GM12878 (cell line): ENCODE data around the gene PRR16. TPM values are rescaled to one million over a fixed set of nuclear protein-coding genes. Genes with fewer than 3 reads are reported as not detected.

ENCODE experiments used
- ATAC-seq: fragments of 200-7000 bp; cut with Tn5 transposase; 3 replicates; pipeline ENCODE4 v1.9.1; 2020; ENCODE audit warnings: mild to moderate bottlenecking, moderate library complexity
- BruUV-seq: library from RNA; stranded (reverse); fragments of 400-500 nt; replicated peaks from 2 replicates; lab custom pipeline; 2021; lab: Mats Ljungman, UMichigan
- CTCF ChIA-PET: fragments of 300-600 bp; sonication (Branson Sonifier 250); formaldehyde crosslinking; extraction: SDS; loops from one replicate; lab custom pipeline; 2021; ENCODE audit warnings: inconsistent platforms; lab: Yijun Ruan, JAX
- POLR2A ChIA-PET: fragments of 350-600 bp; formaldehyde crosslinking; extraction: SDS; loops from one replicate; lab custom pipeline; 2021; ENCODE audit warnings: inconsistent platforms; lab: Charles Lee
- RAD21 ChIA-PET: fragments of 300-600 bp; sonication (Branson Sonifier 250); formaldehyde crosslinking; loops from one replicate; lab custom pipeline; 2023; ENCODE audit warnings: antibody characterized with exemption; ENCODE audit not compliant: unreplicated experiment; lab: Charles Lee
- SMC1A ChIA-PET: fragments of 300-600 bp; sonication (Branson Sonifier 250); formaldehyde crosslinking; loops from one replicate; lab custom pipeline; 2023; ENCODE audit not compliant: unreplicated experiment, uncharacterized antibody; lab: Charles Lee
- DNase-seq: peaks from one replicate; pipeline ENCODE4 v3.0.0-alpha.2; 2011; ENCODE audit warnings: low read depth, low spot score
- FAIRE-seq: peaks from 3 replicates; lab custom pipeline; 2011; peaks lifted over from hg19 to GRCh38; lab: Jason Lieb, UNC
- H2AFZ ChIP-seq: 2 replicates; pipeline ENCODE4 v1.6.0; 2011; ENCODE audit warnings: low read depth, low read length, control low read depth; ENCODE audit not compliant: control insufficient read depth
- H3K27ac ChIP-seq: 2 replicates; pipeline ENCODE4 v1.5.1; 2011; ENCODE audit warnings: control low read depth; ENCODE audit not compliant: control insufficient read depth, insufficient read depth
- H3K27me3 ChIP-seq, 2 experiments: replicated peaks in 1 of 2; 2 replicates each; pipeline versions ENCODE4 v1.6.0 to v1.6.1; 2011; ENCODE audit warnings: low read length in 1 of 2; ENCODE audit not compliant: control insufficient read depth in 2 of 2, insufficient read depth in 2 of 2
- H3K36me3 ChIP-seq, 2 experiments: 2 replicates each; pipeline ENCODE4 v1.5.1; 2011; ENCODE audit warnings: low read length in 1 of 2; ENCODE audit not compliant: control insufficient read depth in 2 of 2, insufficient read depth in 2 of 2
- H3K4me1 ChIP-seq: 2 replicates; pipeline ENCODE4 v1.6.1; 2011; ENCODE audit warnings: mild to moderate bottlenecking, low read length, moderate library complexity, mixed read lengths; ENCODE audit not compliant: control insufficient read depth, insufficient read depth
- H3K4me2 ChIP-seq: 2 replicates; pipeline ENCODE4 v1.6.0; 2011; ENCODE audit warnings: control low read depth; ENCODE audit not compliant: control insufficient read depth, insufficient read depth
- H3K4me3 ChIP-seq: fragments of 200-600 bp; sonication (generic); 2 replicates; pipeline ENCODE4 v1.5.1; 2016
- H3K79me2 ChIP-seq: 2 replicates; pipeline ENCODE4 v1.6.0; 2011; ENCODE audit warnings: low read length; ENCODE audit not compliant: control insufficient read depth, insufficient read depth
- H3K9ac ChIP-seq: 2 replicates; pipeline ENCODE4 v1.8.0; 2011; ENCODE audit warnings: low read length, control low read depth, mixed read lengths; ENCODE audit not compliant: control insufficient read depth, insufficient read depth
- H3K9me3 ChIP-seq: replicated peaks from 3 replicates; pipeline ENCODE4 v1.5.1; 2011; ENCODE audit warnings: mild to moderate bottlenecking, low read length; ENCODE audit not compliant: control insufficient read depth, insufficient read depth
- H4K20me1 ChIP-seq: 2 replicates; pipeline ENCODE4 v1.6.0; 2011; ENCODE audit not compliant: control insufficient read depth, insufficient read depth
- CHD1 ChIP-seq: IDR thresholded peaks from 2 replicates; pipeline ENCODE4 v1.6.1; 2012; ENCODE audit warnings: low read depth, low read length, improper control_type of control experiment
- NR2C2 ChIP-seq: IDR thresholded peaks from 2 replicates; pipeline ENCODE4 v1.6.1; 2011; ENCODE audit warnings: borderline replicate concordance, low read depth; ENCODE audit not compliant: control insufficient read depth, insufficient read length
- RB1 ChIP-seq: fragments of 450-650 bp; formaldehyde crosslinking; IDR thresholded peaks from 2 replicates; pipeline ENCODE4 v1.6.1; 2017; ENCODE audit warnings: mild to moderate bottlenecking, borderline replicate concordance
- SMAD1 ChIP-seq: fragments of 450-650 bp; IDR thresholded peaks from 2 replicates; pipeline ENCODE4 v1.6.1; 2018; ENCODE audit warnings: mild to moderate bottlenecking, low read depth; ENCODE audit not compliant: partially characterized antibody
- STAT3 ChIP-seq: IDR thresholded peaks from 2 replicates; pipeline ENCODE4 v1.6.1; 2011; ENCODE audit warnings: low read depth, low read length, improper control_type of control experiment
- ZNF207 ChIP-seq: fragments of 450-650 bp; IDR thresholded peaks from 2 replicates; pipeline ENCODE4 v1.6.1; 2014; ENCODE audit warnings: antibody characterized with exemption, mild to moderate bottlenecking, borderline replicate concordance
- ZNF622 ChIP-seq: fragments of 450-650 bp; IDR thresholded peaks from 2 replicates; pipeline ENCODE4 v1.6.1; 2017; ENCODE audit warnings: mild to moderate bottlenecking, inconsistent platforms
- WGBS: methylation state at CpG from one replicate; pipeline ENCODE4 v1.1.6; 2016; ENCODE audit warnings: low lambda C conversion rate; ENCODE audit not compliant: insufficient replicate concordance, insufficient coverage; ENCODE audit errors: missing lambda C conversion rate; 5-methylcytosine and 5-hydroxymethylcytosine counted together
- in situ Hi-C: fragments of 300-500 bp; cut with MboI; formaldehyde crosslinking; loops from 9 replicates; pipeline ENCODE4 v1.14.3; 2018; ENCODE audit warnings: mixed read lengths
- intact Hi-C: fragments of 100-400 bp; cut with micrococcal nuclease; formaldehyde crosslinking; loops from one replicate; pipeline ENCODE4 v1.14.2; 2022; ENCODE audit not compliant: unreplicated experiment
- polyA plus RNA-seq, 11 experiments: library from polyadenylated mRNA; depleted of rRNA in 4 of 11; unstranded in 6 of 11; stranded (reverse) in 5 of 11; fragments of >200 nt; fragmentation: Nextera tagmentation in 4 of 11; fragmentation: Illumina TruSeq in 1 of 11; extraction: Ambion mirVana in 4 of 11; extraction: Trizol in 1 of 11; gene quantifications; 1 replicate in 1 of 11; 2 replicates in 10 of 11; pipeline versions ENCODE4 v1.2.1 to v1.2.3, GENCODE V29; 2011 to 2016; ENCODE audit warnings: inconsistent platforms in 2 of 11, missing spikeins in 2 of 11, low read depth in 1 of 11
- total RNA-seq, 4 experiments: library from RNA; depleted of rRNA in 3 of 4; stranded (reverse); fragments of >200 nt in 3 of 4; fragmentation: Illumina TruSeq in 1 of 4; extraction: Trizol in 1 of 4; gene quantifications; 2 replicates each; pipeline versions ENCODE4 v1.2.1 to v1.2.3, GENCODE V29; 2013 to 2021
- TF ChIP-seq, protein P1 (sequence below), 3 experiments: IDR thresholded peaks in 2 of 3; conservative IDR thresholded peaks in 1 of 3; 2 replicates each; pipeline ENCODE4 v1.5.1; 2011; ENCODE audit warnings: low read depth in 3 of 3, low read length in 3 of 3, mild to moderate bottlenecking in 3 of 3, control low read depth in 2 of 3, moderate library complexity in 2 of 3, inconsistent platforms in 1 of 3, mixed read lengths in 1 of 3; ENCODE audit not compliant: control insufficient read depth in 2 of 3, insufficient read depth in 1 of 3; ENCODE audit errors: extremely low read depth in 1 of 3
- TF ChIP-seq, protein P2 (sequence below): IDR thresholded peaks from 2 replicates; pipeline ENCODE4 v1.6.1; 2012; ENCODE audit warnings: mild to moderate bottlenecking, low read depth, low read length
- TF ChIP-seq, protein P3 (sequence below): fragments of 150-350 bp; IDR thresholded peaks from 2 replicates; pipeline ENCODE4 v1.6.1; 2016; ENCODE audit warnings: low read depth, low read length
- TF ChIP-seq, protein P4 (sequence below): fragments of 150-350 bp; IDR thresholded peaks from 2 replicates; pipeline ENCODE4 v1.6.1; 2014; ENCODE audit warnings: mild to moderate bottlenecking, low read depth, low read length

The PRR16 gene
- total and polyA plus RNA-seq, 10 of the 15 experiments (the other 5 are each of a cell fraction or from before 2014, with no cell fraction given) = not detected

DNA sequence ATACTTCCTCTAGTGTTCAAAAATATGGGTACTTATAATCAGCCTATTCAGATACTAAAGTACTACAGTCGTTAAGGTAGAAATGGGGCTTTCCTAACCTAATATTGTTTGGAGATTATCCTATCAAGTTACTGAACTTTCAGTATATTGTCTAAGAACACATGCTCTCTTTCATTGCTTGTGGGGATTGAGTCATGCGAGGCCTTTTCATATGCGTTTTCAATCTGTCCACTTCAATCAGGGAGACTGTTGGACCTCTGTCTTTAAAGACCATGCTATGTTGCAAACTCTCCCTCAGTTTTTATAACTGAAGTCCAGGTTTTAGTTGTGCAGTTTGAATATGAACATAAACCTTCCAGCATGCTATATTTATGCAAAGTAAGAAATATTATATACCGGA lies 15.0 kb downstream of the PRR16 start (continued):
- TF ChIP-seq ZNF622 = no peak
- TF ChIP-seq STAT3 = no peak
- TF ChIP-seq, protein P1, sequence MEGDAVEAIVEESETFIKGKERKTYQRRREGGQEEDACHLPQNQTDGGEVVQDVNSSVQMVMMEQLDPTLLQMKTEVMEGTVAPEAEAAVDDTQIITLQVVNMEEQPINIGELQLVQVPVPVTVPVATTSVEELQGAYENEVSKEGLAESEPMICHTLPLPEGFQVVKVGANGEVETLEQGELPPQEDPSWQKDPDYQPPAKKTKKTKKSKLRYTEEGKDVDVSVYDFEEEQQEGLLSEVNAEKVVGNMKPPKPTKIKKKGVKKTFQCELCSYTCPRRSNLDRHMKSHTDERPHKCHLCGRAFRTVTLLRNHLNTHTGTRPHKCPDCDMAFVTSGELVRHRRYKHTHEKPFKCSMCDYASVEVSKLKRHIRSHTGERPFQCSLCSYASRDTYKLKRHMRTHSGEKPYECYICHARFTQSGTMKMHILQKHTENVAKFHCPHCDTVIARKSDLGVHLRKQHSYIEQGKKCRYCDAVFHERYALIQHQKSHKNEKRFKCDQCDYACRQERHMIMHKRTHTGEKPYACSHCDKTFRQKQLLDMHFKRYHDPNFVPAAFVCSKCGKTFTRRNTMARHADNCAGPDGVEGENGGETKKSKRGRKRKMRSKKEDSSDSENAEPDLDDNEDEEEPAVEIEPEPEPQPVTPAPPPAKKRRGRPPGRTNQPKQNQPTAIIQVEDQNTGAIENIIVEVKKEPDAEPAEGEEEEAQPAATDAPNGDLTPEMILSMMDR (IDR thresholded peaks at IDR 0.05 in 2 of 3, conservative IDR thresholded peaks at IDR 0.05 in 1 of 3; ENCODE audit: control insufficient read depth in 2 of 3, extremely low read depth in 1 of 3, insufficient read depth in 1 of 3, low read depth in 3 of 3, low read length in 3 of 3) = no peak
- TF ChIP-seq, protein P2, sequence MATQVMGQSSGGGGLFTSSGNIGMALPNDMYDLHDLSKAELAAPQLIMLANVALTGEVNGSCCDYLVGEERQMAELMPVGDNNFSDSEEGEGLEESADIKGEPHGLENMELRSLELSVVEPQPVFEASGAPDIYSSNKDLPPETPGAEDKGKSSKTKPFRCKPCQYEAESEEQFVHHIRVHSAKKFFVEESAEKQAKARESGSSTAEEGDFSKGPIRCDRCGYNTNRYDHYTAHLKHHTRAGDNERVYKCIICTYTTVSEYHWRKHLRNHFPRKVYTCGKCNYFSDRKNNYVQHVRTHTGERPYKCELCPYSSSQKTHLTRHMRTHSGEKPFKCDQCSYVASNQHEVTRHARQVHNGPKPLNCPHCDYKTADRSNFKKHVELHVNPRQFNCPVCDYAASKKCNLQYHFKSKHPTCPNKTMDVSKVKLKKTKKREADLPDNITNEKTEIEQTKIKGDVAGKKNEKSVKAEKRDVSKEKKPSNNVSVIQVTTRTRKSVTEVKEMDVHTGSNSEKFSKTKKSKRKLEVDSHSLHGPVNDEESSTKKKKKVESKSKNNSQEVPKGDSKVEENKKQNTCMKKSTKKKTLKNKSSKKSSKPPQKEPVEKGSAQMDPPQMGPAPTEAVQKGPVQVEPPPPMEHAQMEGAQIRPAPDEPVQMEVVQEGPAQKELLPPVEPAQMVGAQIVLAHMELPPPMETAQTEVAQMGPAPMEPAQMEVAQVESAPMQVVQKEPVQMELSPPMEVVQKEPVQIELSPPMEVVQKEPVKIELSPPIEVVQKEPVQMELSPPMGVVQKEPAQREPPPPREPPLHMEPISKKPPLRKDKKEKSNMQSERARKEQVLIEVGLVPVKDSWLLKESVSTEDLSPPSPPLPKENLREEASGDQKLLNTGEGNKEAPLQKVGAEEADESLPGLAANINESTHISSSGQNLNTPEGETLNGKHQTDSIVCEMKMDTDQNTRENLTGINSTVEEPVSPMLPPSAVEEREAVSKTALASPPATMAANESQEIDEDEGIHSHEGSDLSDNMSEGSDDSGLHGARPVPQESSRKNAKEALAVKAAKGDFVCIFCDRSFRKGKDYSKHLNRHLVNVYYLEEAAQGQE = no peak
- no peak for TF ChIP-seq CHD1

DNA sequence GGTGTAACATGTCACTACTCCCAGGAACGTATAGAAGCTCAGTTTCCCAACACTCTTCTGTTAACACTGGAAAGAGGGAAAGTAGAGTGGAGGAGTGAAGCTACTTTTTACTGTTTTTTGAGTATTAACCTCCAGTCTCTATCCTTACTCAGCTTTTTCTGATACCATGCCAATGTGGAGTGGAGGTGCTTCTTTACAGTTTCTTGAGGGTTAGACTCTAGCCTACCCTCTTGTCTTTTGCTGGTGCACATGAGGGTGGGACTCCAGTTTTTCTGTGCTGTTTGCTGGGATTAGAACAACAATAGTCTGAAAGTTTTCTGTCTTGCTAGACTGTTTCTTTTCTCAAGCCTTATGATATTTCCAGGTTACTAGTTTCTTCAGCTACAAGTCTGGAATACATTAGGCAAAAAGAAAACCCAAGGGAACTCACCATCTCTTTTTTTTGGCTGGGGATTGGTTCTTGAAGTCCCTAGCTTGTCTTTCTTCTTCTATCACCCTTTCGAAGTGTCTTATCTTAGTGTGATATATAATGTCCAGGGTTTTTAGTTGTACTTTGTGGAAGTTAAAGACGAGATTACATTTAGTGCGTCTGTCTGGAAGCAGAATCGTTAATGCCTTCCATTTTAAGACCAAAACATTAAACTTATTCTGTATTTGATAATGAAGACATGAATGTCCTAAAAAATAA lies 35.9 kb downstream of the PRR16 start:
- WGBS = 18% methylated on average over 5 of the region's 5 CpGs
- Histone ChIP-seq H3K9me3 (no peaks in the 10 kb centered on the region), H4K20me1 (no peaks in the 10 kb centered on the region), H3K4me2 (no peak overlapping the region), H3K27ac (no peak overlapping the region), H2AFZ (no peak overlapping the region), H3K9ac (no peak overlapping the region), H3K4me3 (no peak overlapping the region), H3K36me3 (no peaks in the 10 kb centered on the region), H3K27me3 (no peaks in the 10 kb centered on the region), H3K4me1 (no peaks in the 10 kb centered on the region), H3K79me2 (no peaks in the 10 kb centered on the region)
- ChIA-PET POLR2A (no interaction called here), SMC1A (no interaction called here), CTCF (no interaction called here), RAD21 (no interaction called here)
- intact Hi-C loops (no loop called here), in situ Hi-C loops (no loop called here)
- DNase-seq (no peak), ATAC-seq (no peak), FAIRE-seq (no peak)
- no TSS peak for BruUV-seq
- TF ChIP-seq ZNF207 = no peak
- TF ChIP-seq, protein P3, sequence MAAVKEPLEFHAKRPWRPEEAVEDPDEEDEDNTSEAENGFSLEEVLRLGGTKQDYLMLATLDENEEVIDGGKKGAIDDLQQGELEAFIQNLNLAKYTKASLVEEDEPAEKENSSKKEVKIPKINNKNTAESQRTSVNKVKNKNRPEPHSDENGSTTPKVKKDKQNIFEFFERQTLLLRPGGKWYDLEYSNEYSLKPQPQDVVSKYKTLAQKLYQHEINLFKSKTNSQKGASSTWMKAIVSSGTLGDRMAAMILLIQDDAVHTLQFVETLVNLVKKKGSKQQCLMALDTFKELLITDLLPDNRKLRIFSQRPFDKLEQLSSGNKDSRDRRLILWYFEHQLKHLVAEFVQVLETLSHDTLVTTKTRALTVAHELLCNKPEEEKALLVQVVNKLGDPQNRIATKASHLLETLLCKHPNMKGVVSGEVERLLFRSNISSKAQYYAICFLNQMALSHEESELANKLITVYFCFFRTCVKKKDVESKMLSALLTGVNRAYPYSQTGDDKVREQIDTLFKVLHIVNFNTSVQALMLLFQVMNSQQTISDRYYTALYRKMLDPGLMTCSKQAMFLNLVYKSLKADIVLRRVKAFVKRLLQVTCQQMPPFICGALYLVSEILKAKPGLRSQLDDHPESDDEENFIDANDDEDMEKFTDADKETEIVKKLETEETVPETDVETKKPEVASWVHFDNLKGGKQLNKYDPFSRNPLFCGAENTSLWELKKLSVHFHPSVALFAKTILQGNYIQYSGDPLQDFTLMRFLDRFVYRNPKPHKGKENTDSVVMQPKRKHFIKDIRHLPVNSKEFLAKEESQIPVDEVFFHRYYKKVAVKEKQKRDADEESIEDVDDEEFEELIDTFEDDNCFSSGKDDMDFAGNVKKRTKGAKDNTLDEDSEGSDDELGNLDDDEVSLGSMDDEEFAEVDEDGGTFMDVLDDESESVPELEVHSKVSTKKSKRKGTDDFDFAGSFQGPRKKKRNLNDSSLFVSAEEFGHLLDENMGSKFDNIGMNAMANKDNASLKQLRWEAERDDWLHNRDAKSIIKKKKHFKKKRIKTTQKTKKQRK = no peak
- TF ChIP-seq SMAD1 = no peak
- no peak for TF ChIP-seq RB1
- TF ChIP-seq, protein P4, sequence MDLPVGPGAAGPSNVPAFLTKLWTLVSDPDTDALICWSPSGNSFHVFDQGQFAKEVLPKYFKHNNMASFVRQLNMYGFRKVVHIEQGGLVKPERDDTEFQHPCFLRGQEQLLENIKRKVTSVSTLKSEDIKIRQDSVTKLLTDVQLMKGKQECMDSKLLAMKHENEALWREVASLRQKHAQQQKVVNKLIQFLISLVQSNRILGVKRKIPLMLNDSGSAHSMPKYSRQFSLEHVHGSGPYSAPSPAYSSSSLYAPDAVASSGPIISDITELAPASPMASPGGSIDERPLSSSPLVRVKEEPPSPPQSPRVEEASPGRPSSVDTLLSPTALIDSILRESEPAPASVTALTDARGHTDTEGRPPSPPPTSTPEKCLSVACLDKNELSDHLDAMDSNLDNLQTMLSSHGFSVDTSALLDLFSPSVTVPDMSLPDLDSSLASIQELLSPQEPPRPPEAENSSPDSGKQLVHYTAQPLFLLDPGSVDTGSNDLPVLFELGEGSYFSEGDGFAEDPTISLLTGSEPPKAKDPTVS = no peak
- no peak for TF ChIP-seq NR2C2
